A549 (cell line): Measurements from ENCODE around the gene VWA8. TPM values are rescaled to one million over a fixed set of nuclear protein-coding genes. Genes with fewer than 3 reads are reported as not detected.

Source experiments
- ATAC-seq, 2 experiments: fragments of 200-7000 bp in 1 of 2; fragments of >200 bp in 1 of 2; cut with Nextera tagmentation in 1 of 2; cut with Tn5 transposase in 1 of 2; 3 replicates each; pipeline versions ENCODE4 v1.8.0 to v1.9.1; 2018 to 2020; ENCODE audit warnings: mild to moderate bottlenecking in 1 of 2, moderate library complexity in 1 of 2
- CTCF ChIA-PET: fragments of 300-600 bp; sonication (Branson Sonifier 250); formaldehyde crosslinking; extraction: SDS; loops from one replicate; lab custom pipeline; 2021; ENCODE audit warnings: antibody characterized with exemption, inconsistent platforms; lab: Yijun Ruan, JAX
- POLR2A ChIA-PET: fragments of 350-600 bp; formaldehyde crosslinking; extraction: SDS; loops from one replicate; lab custom pipeline; 2021; ENCODE audit warnings: antibody characterized with exemption, inconsistent platforms; lab: Yijun Ruan, JAX
- DNase-seq, 2 experiments: peaks; one replicate each; pipeline versions ENCODE4 v3.0.0 to v3.0.0-alpha.2; 2011 to 2016; ENCODE audit warnings: low read depth in 1 of 2, low spot score in 1 of 2
- FAIRE-seq: peaks from 2 replicates; lab custom pipeline; 2011; peaks lifted over from hg19 to GRCh38; lab: Jason Lieb, UNC
- H3K27ac ChIP-seq, 2 experiments: fragments of >200 bp; sonication (Bioruptor Twin); formaldehyde crosslinking; 3 replicates each; pipeline ENCODE4 v1.5.1; 2016 to 2017
- H3K4me1 ChIP-seq: fragments of >200 bp; sonication (Bioruptor Twin); formaldehyde crosslinking; 3 replicates; pipeline ENCODE4 v1.6.1; 2016
- H3K4me2 ChIP-seq: fragments of >200 bp; sonication (Bioruptor Twin); formaldehyde crosslinking; 3 replicates; pipeline ENCODE4 v1.6.1; 2016
- H3K4me3 ChIP-seq: fragments of >200 bp; sonication (Bioruptor Twin); formaldehyde crosslinking; 3 replicates; pipeline ENCODE4 v1.5.1; 2016
- H3K9me3 ChIP-seq: fragments of >200 bp; sonication (Bioruptor Twin); formaldehyde crosslinking; 3 replicates; pipeline ENCODE4 v1.6.1; 2016
- BCL3 ChIP-seq: fragments of >200 bp; sonication (Bioruptor Twin); formaldehyde crosslinking; IDR thresholded peaks from 3 replicates; pipeline ENCODE4 v1.6.1; 2016
- CBX8 ChIP-seq: fragments of 200-600 bp; sonication (generic); IDR thresholded peaks from 2 replicates; pipeline ENCODE4 v1.6.1; 2016
- CEBPB ChIP-seq, 2 experiments: fragments of >200 bp in 1 of 2; sonication (Bioruptor Twin) in 1 of 2; formaldehyde crosslinking in 1 of 2; IDR thresholded peaks; 2 replicates each; pipeline ENCODE4 v1.6.1; 2012 to 2016
- CHD2 ChIP-seq: fragments of 150-350 bp; IDR thresholded peaks from 2 replicates; pipeline ENCODE4 v1.6.1; 2014; ENCODE audit warnings: low read length; ENCODE audit not compliant: partially characterized antibody
- E2F6 ChIP-seq: IDR thresholded peaks from 2 replicates; pipeline ENCODE4 v1.6.1; 2012; ENCODE audit warnings: low read depth, borderline replicate concordance
- EHF ChIP-seq: fragments of 250-450 bp; sonication (Bioruptor Pico); IDR thresholded peaks from 2 replicates; pipeline ENCODE4 v1.5.0; 2020; ENCODE audit warnings: mild to moderate bottlenecking
- EHMT2 ChIP-seq: fragments of 200-600 bp; sonication (generic); IDR thresholded peaks from 2 replicates; pipeline ENCODE4 v1.6.1; 2016; ENCODE audit warnings: antibody characterized with exemption, low read depth, mild to moderate bottlenecking, moderate library complexity
- EP300 ChIP-seq, 2 experiments: fragments of >200 bp; sonication (Bioruptor Twin); formaldehyde crosslinking; IDR thresholded peaks; 2 replicates in 1 of 2; 3 replicates in 1 of 2; pipeline ENCODE4 v1.6.1; 2016 to 2017
- FOSB ChIP-seq: fragments of 250-450 bp; sonication (Bioruptor Pico); IDR thresholded peaks from 2 replicates; pipeline ENCODE4 v1.5.0; 2020; ENCODE audit warnings: mild to moderate bottlenecking, moderate library complexity
- FOSL2 ChIP-seq, 2 experiments: fragments of 450-650 bp in 1 of 2; fragments of >200 bp in 1 of 2; sonication (Bioruptor Twin) in 1 of 2; formaldehyde crosslinking; IDR thresholded peaks; 2 replicates each; pipeline versions ENCODE4 v1.5.0 to v1.6.1; 2016 to 2020; ENCODE audit warnings: mild to moderate bottlenecking in 1 of 2, moderate library complexity in 1 of 2
- GATA3 ChIP-seq: IDR thresholded peaks from 2 replicates; pipeline ENCODE4 v1.6.1; 2012; ENCODE audit warnings: borderline replicate concordance
- HES2 ChIP-seq: fragments of >200 bp; sonication (Bioruptor Twin); formaldehyde crosslinking; IDR thresholded peaks from 2 replicates; pipeline ENCODE4 v1.6.1; 2016
- HOXA7 ChIP-seq: fragments of 250-450 bp; sonication (Bioruptor Pico); IDR thresholded peaks from 2 replicates; pipeline ENCODE4 v1.5.0; 2020; ENCODE audit warnings: mild to moderate bottlenecking, moderate library complexity
- HOXB5 ChIP-seq: fragments of 250-450 bp; sonication (Bioruptor Pico); IDR thresholded peaks from 2 replicates; pipeline ENCODE4 v1.5.0; 2020; ENCODE audit warnings: mild to moderate bottlenecking, moderate library complexity
- JUN ChIP-seq, 2 experiments: fragments of >200 bp; sonication (Bioruptor Twin); formaldehyde crosslinking; IDR thresholded peaks; 2 replicates in 1 of 2; 3 replicates in 1 of 2; pipeline ENCODE4 v1.6.1; 2016 to 2017
- JUNB ChIP-seq: fragments of >200 bp; sonication (Bioruptor Twin); formaldehyde crosslinking; IDR thresholded peaks from 2 replicates; pipeline ENCODE4 v1.6.1; 2016
- MAFK ChIP-seq: fragments of 450-650 bp; IDR thresholded peaks from 2 replicates; pipeline ENCODE4 v1.6.1; 2014; ENCODE audit not compliant: partially characterized antibody
- MAX ChIP-seq: IDR thresholded peaks from 2 replicates; pipeline ENCODE4 v1.6.1; 2012
- NPAS2 ChIP-seq: fragments of 250-450 bp; sonication (Bioruptor Pico); IDR thresholded peaks from 2 replicates; pipeline ENCODE4 v1.8.0; 2022; ENCODE audit warnings: mild to moderate bottlenecking, moderate library complexity, borderline replicate concordance
- PHF8 ChIP-seq: fragments of 200-600 bp; sonication (generic); IDR thresholded peaks from 2 replicates; pipeline ENCODE4 v1.6.1; 2016; ENCODE audit warnings: low read depth, mild to moderate bottlenecking, antibody characterized with exemption, moderate library complexity, borderline replicate concordance
- RAD21 ChIP-seq, 2 experiments: fragments of >200 bp in 1 of 2; sonication (Bioruptor Twin) in 1 of 2; formaldehyde crosslinking in 1 of 2; IDR thresholded peaks in 1 of 2; conservative IDR thresholded peaks in 1 of 2; 2 replicates in 1 of 2; 3 replicates in 1 of 2; pipeline ENCODE4 v1.6.1; 2012 to 2018; ENCODE audit warnings: inconsistent platforms in 1 of 2
- RARB ChIP-seq: fragments of 250-450 bp; sonication (Bioruptor Pico); IDR thresholded peaks from 2 replicates; pipeline ENCODE4 v1.8.0; 2021; ENCODE audit warnings: mild to moderate bottlenecking, moderate library complexity
- RCOR1 ChIP-seq: fragments of 150-350 bp; IDR thresholded peaks from 2 replicates; pipeline ENCODE4 v1.6.1; 2014; ENCODE audit warnings: antibody characterized with exemption, low read length, low read depth
- ZFP36 ChIP-seq: fragments of 450-650 bp; IDR thresholded peaks from 2 replicates; pipeline ENCODE4 v1.6.1; 2014; ENCODE audit warnings: borderline replicate concordance; ENCODE audit not compliant: partially characterized antibody
- WGBS: methylation state at CpG from one replicate; pipeline ENCODE4 v1.1.6; 2017; ENCODE audit errors: missing lambda C conversion rate; 5-methylcytosine and 5-hydroxymethylcytosine counted together
- polyA plus RNA-seq, 4 experiments: library from polyadenylated mRNA; depleted of rRNA in 3 of 4; stranded (reverse); fragments of >200 nt; fragmentation: RNase III in 1 of 4; extraction: RNeasy Plus Mini Kit Qiagen cat#74134 plus additional on column Dnase treatment in 1 of 4; gene quantifications; 2 replicates in 3 of 4; 3 replicates in 1 of 4; pipeline ENCODE4 v1.2.3, GENCODE V29; 2011 to 2017

The VWA8 gene
- polyA plus RNA-seq, 2 of the 4 experiments (the other 2 are of a cell fraction): 6.4 to 15.3 TPM

GRCh38 chr13:41833831-41834230, 127.1 kb downstream of the VWA8 start:
- ATAC-seq: no peak
- FAIRE-seq: no peak
- peaks cover 41% of the 10 kb centered on the region for H3K4me1 ChIP-seq
- no peak overlapping the region for H3K27ac ChIP-seq
- H3K4me3 ChIP-seq: no peak overlapping the region
- peak overlapping the region; percentile 48 for H3K4me2 ChIP-seq
- no peaks in the 10 kb centered on the region for H3K9me3 ChIP-seq
- CTCF ChIA-PET: interaction anchor here (1.6 kb wide), 1 partner anchor 165 kb away, joined by 5 read pairs; no protein-coding TSS in a partner anchor
- no peak for DNase-seq
- no peak for TF ChIP-seq RAD21 (conservative IDR thresholded peaks at IDR 0.05 in 1 of 2, IDR thresholded peaks at IDR 0.05 in 1 of 2)
- TF ChIP-seq CHD2: no peak
- no peak for TF ChIP-seq FOSB (CRISPR knock-in tag)
- TF ChIP-seq ZFP36: no peak
- TF ChIP-seq NPAS2 (CRISPR knock-in tag): no peak
- no peak for TF ChIP-seq PHF8
- POLR2A ChIA-PET: no interaction called here

GRCh38 chr13:41833201-41833600, 127.7 kb downstream of the VWA8 start:
- Histone ChIP-seq H3K4me1 (peaks cover 47% of the 10 kb centered on the region), H3K27ac (peak overlapping the region; percentile 43 to 67; a peak in 3 of 6 replicates), H3K4me2 (peak overlapping the region; percentile 48), H3K9me3 (no peaks in the 10 kb centered on the region), H3K4me3 (no peak overlapping the region)
- FAIRE-seq: no peak
- POLR2A ChIA-PET: no interaction called here
- WGBS: 43% methylated on average over 7 of the region's 7 CpGs
- TF ChIP-seq EHMT2 (no peak), RCOR1 (no peak), MAX (0 out of 2 replicates have a peak, but pooled peaks have one; percentile 15), FOSL2 (IDR thresholded peaks at IDR 0.05) (no peak), FOSL2 (CRISPR knock-in tag; IDR thresholded peaks at IDR 0.05) (peak; percentile 49; the same call in 1 of the 2 replicates)
- CTCF ChIA-PET: interaction anchor here (1.6 kb wide), 1 partner anchor 165 kb away, joined by 5 read pairs; no protein-coding TSS in a partner anchor
- ATAC-seq: peak; percentile 77 to 81; a peak in 5 of 6 replicates
- DNase-seq: peak; percentile 13 to 31

- WGBS: 3% methylated on average over 5 of the region's 5 CpGs
- ATAC-seq: peak; percentile 81 to 90; a peak in 5 of 6 replicates
- Histone ChIP-seq H3K27ac (peak overlapping the region; percentile 74 to 79), H3K4me3 (no peak overlapping the region), H3K4me2 (peak overlapping the region; percentile 67), H3K4me1 (peaks cover 44% of the 10 kb centered on the region), H3K9me3 (no peaks in the 10 kb centered on the region)
- FAIRE-seq: peak; percentile 84
- peak; percentile 38 to 77 for DNase-seq
- ChIA-PET POLR2A (no interaction called here), CTCF (no interaction called here)
- TF ChIP-seq MAFK (peak; percentile 39), JUN (IDR thresholded peaks at IDR 0.05) (peak; percentile 74 to 78), EP300 (IDR thresholded peaks at IDR 0.05) (peak; percentile 44 to 79; a peak in 3 of 5 replicates), HOXA7 (CRISPR knock-in tag) (no peak), BCL3 (peak; percentile 74; the same call in 2 of the 3 replicates), RAD21 (conservative IDR thresholded peaks at IDR 0.05 in 1 of 2, IDR thresholded peaks at IDR 0.05 in 1 of 2) (peak in 1 of 2 experiments; percentile 37; a peak in 1 of 5 replicates), HOXB5 (CRISPR knock-in tag) (no peak), RARB (0 out of 2 replicates have a peak, but pooled peaks have one; percentile 39), HES2 (peak; percentile 53; the same call in 1 of the 2 replicates), GATA3 (peak; percentile 85), MAX (peak; percentile 68; the same call in 1 of the 2 replicates), CEBPB (IDR thresholded peaks at IDR 0.05) (peak; percentile 95 to 97), FOSL2 (IDR thresholded peaks at IDR 0.05) (peak; percentile 78), FOSL2 (CRISPR knock-in tag; IDR thresholded peaks at IDR 0.05) (peak; percentile 93), EHF (CRISPR knock-in tag) (no peak), E2F6 (no peak), JUNB (peak; percentile 90), CBX8 (no peak)
Measured at GRCh38 chr13:41827507-41828213, 133.2 kb downstream of the VWA8 start.
